ENCODE measurements around the gene HJURP. TPM values are rescaled to one million over a fixed set of nuclear protein-coding genes. Genes with fewer than 3 reads are reported as not detected.

Gene HJURP
- total and polyA plus RNA-seq, 7 donors: 0.08 to 0.25 (median 0.10) TPM; not detected in 4

- 98 to 99% (median 98%) methylated on average over 13 of the region's 13 CpGs for WGBS, 3 donors
- no peaks in the 10 kb centered on the region for H3K4me1 ChIP-seq
- no peaks in the 10 kb centered on the region for H3K9me3 ChIP-seq
- H3K27me3 ChIP-seq (ENCODE audit: insufficient read depth in 3 of 3, low read length in 2 of 3): peaks cover 0 to 5% (median 0%) of the 10 kb centered on the region in 3 donors
- intact Hi-C loops (cut with DNase I): no loop called here
- DNase-seq (no peak), ATAC-seq (no peak)
- no peak for TF ChIP-seq CTCF (IDR thresholded peaks at IDR 0.05)
- no peak overlapping the region for H3K27ac ChIP-seq
- H3K36me3 ChIP-seq (ENCODE audit: insufficient read depth in 1 of 2, low read depth in 1 of 2): no peaks in the 10 kb centered on the region
- no peak overlapping the region for H3K4me3 ChIP-seq
Observed at GRCh38 chr2:233847248-233847898, 7.0 kb downstream of the HJURP start.

DNA sequence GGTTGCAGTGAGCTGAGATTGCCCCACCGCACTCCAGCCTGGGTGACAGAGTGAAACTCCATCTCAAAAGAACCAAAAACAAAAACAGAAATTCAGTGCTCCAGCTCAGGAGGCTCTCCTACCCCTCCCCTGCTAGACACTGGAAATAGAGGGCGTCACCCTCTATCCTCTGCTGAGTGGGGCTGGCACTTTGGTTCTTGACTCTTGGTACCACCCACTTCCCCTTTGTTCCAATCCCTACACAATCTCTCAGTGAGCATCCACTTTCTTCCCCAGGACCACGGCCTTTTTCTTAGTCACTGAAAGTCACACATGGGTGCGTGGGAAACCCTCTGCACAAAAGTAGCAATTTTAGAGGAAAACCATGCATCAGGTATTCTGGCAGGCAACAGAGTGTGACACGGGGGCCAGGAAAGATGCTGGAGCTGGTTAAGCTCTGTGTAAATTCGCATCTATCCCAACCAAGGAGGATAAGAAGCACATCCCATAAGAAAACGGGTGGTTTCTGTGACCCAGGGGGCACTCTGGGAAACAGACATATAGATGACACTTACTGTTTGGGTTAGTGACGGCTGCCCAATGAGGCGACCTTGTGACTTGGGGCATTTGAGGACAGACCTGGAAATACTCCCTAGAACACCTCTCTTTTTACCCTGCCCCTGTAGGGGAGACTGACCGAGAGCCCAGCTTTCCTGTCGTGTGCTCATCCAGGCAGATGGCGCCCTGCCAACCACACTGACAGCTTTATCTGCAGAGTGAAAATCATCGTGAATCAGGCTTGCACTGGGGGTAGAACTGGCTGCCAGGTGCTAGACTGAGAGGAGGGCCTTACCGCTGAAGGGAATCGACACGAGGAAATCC, 7.7 kb downstream of the HJURP start:
- Histone ChIP-seq H3K27ac (no peak overlapping the region), H3K4me1 (no peaks in the 10 kb centered on the region), H3K36me3 (ENCODE audit: insufficient read depth in 1 of 2, low read depth in 1 of 2) (no peaks in the 10 kb centered on the region), H3K27me3 (ENCODE audit: insufficient read depth in 3 of 3, low read length in 2 of 3) (no peaks in the 10 kb centered on the region), H3K9me3 (no peaks in the 10 kb centered on the region), H3K4me3 (no peak overlapping the region)
- intact Hi-C loops (cut with DNase I): no loop called here
- 85 to 90% (median 87%) methylated on average over 16 of the region's 16 CpGs for WGBS, 3 donors
- TF ChIP-seq CTCF (IDR thresholded peaks at IDR 0.05): no peak
- DNase-seq: no peak
- no peak for ATAC-seq

DNA sequence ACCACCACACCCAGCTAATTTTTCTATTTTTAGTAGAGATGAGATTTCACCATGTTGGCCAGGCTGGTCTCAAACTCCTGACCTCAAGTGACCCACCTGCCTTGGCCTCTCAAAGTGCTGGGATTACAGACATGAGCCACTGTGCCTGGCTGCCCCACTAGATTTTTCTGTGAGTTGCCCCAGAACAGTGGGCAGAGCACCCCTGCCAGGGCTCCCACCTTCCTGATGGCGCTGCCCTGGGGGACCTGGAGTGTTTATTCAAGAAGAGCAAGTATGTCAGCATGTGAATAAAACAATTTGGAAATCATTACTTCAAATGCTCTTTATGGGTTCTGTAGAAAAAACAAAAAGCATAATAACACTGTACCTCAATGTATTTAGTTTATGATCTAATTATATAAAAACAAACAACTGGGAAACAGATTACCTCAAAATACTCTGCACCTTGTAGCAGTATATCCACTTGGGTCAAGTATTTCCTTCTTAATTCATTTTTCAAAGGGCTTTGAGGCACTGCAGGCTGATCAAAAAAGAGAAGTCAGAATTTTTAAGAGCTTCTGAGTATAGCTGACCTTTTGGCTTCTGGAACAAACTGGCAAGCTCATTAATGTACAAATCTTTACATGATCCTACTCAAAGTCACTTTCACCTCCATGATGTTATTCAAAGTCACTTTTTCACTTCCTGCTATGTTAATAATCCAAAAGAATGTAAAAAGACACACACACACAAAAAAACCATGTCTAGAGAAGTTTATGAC, 8.9 kb downstream of the HJURP start:
- no peaks in the 10 kb centered on the region for H3K4me1 ChIP-seq
- ATAC-seq: no peak
- TF ChIP-seq CTCF (IDR thresholded peaks at IDR 0.05): no peak
- no peaks in the 10 kb centered on the region for H3K36me3 ChIP-seq (ENCODE audit: insufficient read depth in 1 of 2, low read depth in 1 of 2)
- no peak for DNase-seq
- H3K27ac ChIP-seq: no peak overlapping the region
- intact Hi-C loops (cut with DNase I): no loop called here
- no peaks in the 10 kb centered on the region for H3K9me3 ChIP-seq
- no peaks in the 10 kb centered on the region for H3K27me3 ChIP-seq (ENCODE audit: insufficient read depth in 3 of 3, low read length in 2 of 3)
- H3K4me3 ChIP-seq: no peak overlapping the region
- 100% methylated on average over 1 of the region's 1 CpG for WGBS, 3 donors

DNA sequence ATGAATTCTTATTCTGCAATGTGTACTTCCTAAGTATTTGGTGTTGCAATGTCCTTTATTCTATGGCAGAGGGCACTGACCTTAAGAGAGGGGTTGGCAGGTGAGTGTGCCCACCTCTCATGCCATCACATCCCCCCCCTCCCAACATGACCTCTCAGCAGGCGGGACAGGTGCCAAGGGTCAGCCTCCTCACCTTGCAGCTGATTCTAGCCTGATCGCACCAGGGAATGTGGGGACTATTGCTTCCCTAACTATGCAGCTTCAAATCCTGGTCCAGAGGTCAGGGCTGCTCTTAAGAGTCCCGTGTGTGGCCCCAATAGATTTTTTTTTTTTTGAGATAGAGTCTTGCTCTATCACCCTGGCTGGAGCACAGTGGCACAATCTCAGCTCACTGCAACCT, 9.5 kb downstream of the HJURP start:
- no peak overlapping the region for H3K4me3 ChIP-seq
- H3K4me1 ChIP-seq: no peaks in the 10 kb centered on the region
- no peaks in the 10 kb centered on the region for H3K36me3 ChIP-seq (ENCODE audit: insufficient read depth in 1 of 2, low read depth in 1 of 2)
- 88 to 92% (median 92%) methylated on average over 3 of the region's 3 CpGs for WGBS, 3 donors
- no peak for ATAC-seq
- no peak for DNase-seq
- no peaks in the 10 kb centered on the region for H3K27me3 ChIP-seq (ENCODE audit: insufficient read depth in 3 of 3, low read length in 2 of 3)
- TF ChIP-seq CTCF (IDR thresholded peaks at IDR 0.05): no peak
- no peak overlapping the region for H3K27ac ChIP-seq
- H3K9me3 ChIP-seq: no peaks in the 10 kb centered on the region
- intact Hi-C loops (cut with DNase I): no loop called here

All from psoas muscle (tissue), 8 donors.